SK-N-SH treated with all-trans-retinoic acid at 6 μM for 48 hours (cell line): ENCODE results near the gene CEMP1.

ENCODE experiments used
- ZNF565 ChIP-seq: fragments of 450-650 bp; formaldehyde crosslinking; conservative IDR thresholded peaks from 2 replicates; pipeline ENCODE4 v1.5.0; 2020; ENCODE audit warnings: low read depth, mild to moderate bottlenecking, moderate library complexity
- ZNF8 ChIP-seq: fragments of 450-650 bp; formaldehyde crosslinking; IDR thresholded peaks from 2 replicates; pipeline ENCODE4 v1.5.0; 2020; ENCODE audit warnings: mild to moderate bottlenecking, moderate library complexity

- no peak for TF ChIP-seq ZNF8 (CRISPR knock-in tag)
- no peak for TF ChIP-seq ZNF565 (CRISPR knock-in tag)
Observed at GRCh38 chr16:2495041-2495440, 36.2 kb downstream of the CEMP1 start.
